ENCODE data around the gene HTT.

GRCh38 chr4:3096202-3096601, 21.7 kb downstream of the HTT start:
- no peak for TF ChIP-seq CTCF (IDR thresholded peaks at IDR 0.05; ENCODE audit: poor library complexity, severe bottlenecking)
- no peak for TF ChIP-seq EP300 (conservative IDR thresholded peaks at IDR 0.05; ENCODE audit: poor library complexity, severe bottlenecking)
- no peak for TF ChIP-seq POLR2AphosphoS5 (IDR thresholded peaks at IDR 0.05)
- TF ChIP-seq EZH2 (IDR thresholded peaks at IDR 0.05; ENCODE audit: borderline replicate concordance, insufficient read depth, low read length, poor library complexity, severe bottlenecking): no peak
- TF ChIP-seq REST (IDR thresholded peaks at IDR 0.05; ENCODE audit: borderline replicate concordance): no peak
